Regular cardiac myocyte (primary cell): Measurements from ENCODE around the gene RAD1. TPM values are rescaled to one million over a fixed set of nuclear protein-coding genes. Genes with fewer than 3 reads are reported as not detected.

ENCODE experiments used
- total RNA-seq: library from RNA; depleted of rRNA; stranded (reverse); fragments of >200 nt; gene quantifications from 2 replicates; pipeline ENCODE4 v1.2.3, GENCODE V29; 2014

Gene RAD1
- total RNA-seq, result 20.9 and 37.6 TPM in 2 replicates

GRCh38 chr5:34915139-34915855 is at the start of gene RAD1, which contains the start of gene BRIX1:
RAD1 (minus strand) TSS chr5:34915504; CDS start chr5:34914892, 612 bp downstream.
BRIX1 (plus strand) TSS chr5:34915711; CDS start chr5:34915739, 28 bp downstream.

GRCh38 chr5:34929134-34929719 is 13.9 kb upstream of the RAD1 start, which contains the start of gene DNAJC21:
DNAJC21 (plus strand) TSS chr5:34929559; CDS start chr5:34929820, 261 bp downstream.

Other genes starting within 250 kb of the RAD1 start
- gene TTC23L, start 76.3 kb downstream of the RAD1 start, total RNA-seq, result under 0.01 and 0.28 TPM in 2 replicates
- 40.0 and 73.8 TPM in 2 replicates for gene BRIX1, start 207 bp upstream of the RAD1 start, total RNA-seq
- 44.0 and 53.5 TPM in 2 replicates for gene DNAJC21, start 14.1 kb upstream of the RAD1 start, total RNA-seq
- gene AGXT2, start 132.4 kb upstream of the RAD1 start, total RNA-seq, result not detected in 2 replicates